VCaP (cell line): ENCODE data around the gene SORT1.

Source experiments
- H3K27ac ChIP-seq: fragments of 450-650 bp; 2 replicates; pipeline ENCODE4 v1.5.1; 2017
- CTCF ChIP-seq: fragments of 450-650 bp; conservative IDR thresholded peaks from 2 replicates; pipeline ENCODE4 v1.5.1; 2017; ENCODE audit warnings: mild to moderate bottlenecking, moderate library complexity

Gene SORT1

GRCh38 chr1:109391157-109391556 is 6.6 kb downstream of the SORT1 start:
- TF ChIP-seq CTCF: no peak
- peak overlapping the region; percentile 72; the same call in 1 of the 2 replicates for H3K27ac ChIP-seq

GRCh38 chr1:109389638-109390341 is 7.9 kb downstream of the SORT1 start:
- H3K27ac ChIP-seq: no peak overlapping the region
- no peak for TF ChIP-seq CTCF

- no peak overlapping the region for H3K27ac ChIP-seq
These were observed 8.7 kb downstream of the SORT1 start for GRCh38 chr1:109388884-109389637.

GRCh38 chr1:109388208-109388711 is 9.5 kb downstream of the SORT1 start:
- no peak for TF ChIP-seq CTCF
- H3K27ac ChIP-seq: no peak overlapping the region

More at GRCh38 chr1:109388884-109389637, 8.7 kb downstream of the SORT1 start:
- no peak for TF ChIP-seq CTCF

- TF ChIP-seq CTCF: no peak
These were observed 11.5 kb downstream of the SORT1 start for GRCh38 chr1:109386054-109386717.

GRCh38 chr1:109385417-109385816 is 12.3 kb downstream of the SORT1 start:
- H3K27ac ChIP-seq: peak overlapping the region; percentile 31; the same call in 1 of the 2 replicates
- TF ChIP-seq CTCF: no peak

More at GRCh38 chr1:109386054-109386717, 11.5 kb downstream of the SORT1 start:
- peak overlapping the region; percentile 31; the same call in 1 of the 2 replicates for H3K27ac ChIP-seq

- no peak for TF ChIP-seq CTCF
- H3K27ac ChIP-seq: no peak overlapping the region
These were observed 13.9 kb downstream of the SORT1 start for GRCh38 chr1:109383854-109384253.
